CD4-positive, alpha-beta T cell (primary cell): ENCODE measurements around the gene RNF208. TPM values are rescaled to one million over a fixed set of nuclear protein-coding genes. Genes with fewer than 3 reads are reported as not detected.

Experiments
- ATAC-seq: fragments of 200-7000 bp; cut with Tn5 transposase; one replicate; pipeline ENCODE4 v1.10.0; 2022; ENCODE audit warnings: mild to moderate bottlenecking; ENCODE audit not compliant: poor library complexity
- CTCF ChIA-PET: fragments of 350-600 bp; sonication (Branson Sonifier 250); formaldehyde crosslinking; loops from one replicate; lab custom pipeline; 2021; ENCODE audit warnings: antibody characterized with exemption, inconsistent platforms; lab: Charles Lee
- POLR2A ChIA-PET: fragments of 350-600 bp; sonication (Branson Sonifier 250); formaldehyde crosslinking; loops from one replicate; lab custom pipeline; 2021; ENCODE audit warnings: antibody characterized with exemption, inconsistent platforms; lab: Charles Lee
- DNase-seq, 14 experiments: peaks; one replicate each; pipeline ENCODE4 v3.0.0-alpha.2; 2013 to 2020; ENCODE audit warnings: mixed read lengths in 2 of 14
- H3K27ac ChIP-seq, 2 donors: one replicate each; pipeline versions ENCODE4 v1.5.1 to v1.7.0; 2013; ENCODE audit warnings: low read length in 2 of 2, low read depth in 1 of 2, mild to moderate bottlenecking in 1 of 2
- H3K27me3 ChIP-seq, 2 experiments: 1 replicate in 1 of 2; 2 replicates in 1 of 2; pipeline versions ENCODE4 v1.6.1 to v1.7.0; 2013; ENCODE audit warnings: low read length in 2 of 2, control low read depth in 1 of 2, mild to moderate bottlenecking in 1 of 2, moderate library complexity in 1 of 2; ENCODE audit not compliant: insufficient read depth in 2 of 2, control insufficient read depth in 1 of 2
- H3K36me3 ChIP-seq: one replicate; pipeline ENCODE4 v1.6.1; 2013; ENCODE audit warnings: low read length, control low read depth; ENCODE audit not compliant: insufficient read depth
- H3K4me1 ChIP-seq: one replicate; pipeline ENCODE4 v1.6.1; 2013; ENCODE audit warnings: low read length, control low read depth; ENCODE audit not compliant: insufficient read depth
- H3K4me3 ChIP-seq: one replicate; pipeline ENCODE4 v1.5.1; 2013; ENCODE audit warnings: mild to moderate bottlenecking, low read length, moderate library complexity
- H3K9me3 ChIP-seq, 2 experiments: 1 replicate in 1 of 2; 2 replicates in 1 of 2; pipeline versions ENCODE4 v1.6.1 to v1.7.0; 2013; ENCODE audit warnings: low read length in 2 of 2, mild to moderate bottlenecking in 2 of 2, control low read depth in 1 of 2, moderate library complexity in 1 of 2; ENCODE audit not compliant: control insufficient read depth in 1 of 2, insufficient read depth in 1 of 2
- H3K27ac Mint-ChIP-seq: one replicate; pipeline ENCODE4 v1.8.0; 2020; ENCODE audit warnings: mixed read lengths
- H3K27me3 Mint-ChIP-seq: one replicate; pipeline ENCODE4 v1.8.0; 2021; ENCODE audit warnings: mixed read lengths
- H3K36me3 Mint-ChIP-seq: one replicate; pipeline ENCODE4 v1.8.0; 2021; ENCODE audit warnings: low read depth, mixed read lengths
- H3K4me1 Mint-ChIP-seq: one replicate; pipeline ENCODE4 v1.8.0; 2021; ENCODE audit warnings: low read depth, mixed read lengths
- H3K4me3 Mint-ChIP-seq: one replicate; pipeline ENCODE4 v1.8.0; 2020; ENCODE audit warnings: mild to moderate bottlenecking, mixed read lengths
- H3K9me3 Mint-ChIP-seq: one replicate; pipeline ENCODE4 v1.8.0; 2020; ENCODE audit warnings: mixed read lengths
- CTCF ChIP-seq: fragments of 200-600 bp; IDR thresholded peaks from one replicate; pipeline ENCODE4 v1.8.0; 2022; ENCODE audit warnings: antibody characterized with exemption, mild to moderate bottlenecking
- intact Hi-C, 2 experiments: fragments of 100-400 bp; cut with DNase I in 1 of 2; cut with micrococcal nuclease in 1 of 2; formaldehyde crosslinking; loops; one replicate each; pipeline versions ENCODE4 v1.15.1 to v1.9.0; 2023 to 2025; cut with DNase I, micrococcal nuclease
- total RNA-seq, 174 experiments: library from RNA in 2 of 174; stranded (reverse) in 2 of 174; gene quantifications; one replicate each; pipeline ENCODE4 v1.2.3 and lab custom pipeline; 2021 to 2026

RNF208 gene
- total RNA-seq, 2 experiments from 2014 or later: 0.66 to 0.67 TPM

GRCh38 chr9:137223078-137223970 is 1.3 kb upstream of the RNF208 start:
- Histone ChIP-seq H3K4me3 (peak overlapping the region; percentile 74), H3K27ac (peak overlapping the region; percentile 74 to 80), H3K27me3 (peaks cover 0 to 3% of the 10 kb centered on the region in 2 experiments), H3K4me1 (peaks cover 36% of the 10 kb centered on the region), H3K9me3 (no peaks in the 10 kb centered on the region), H3K36me3 (no peaks in the 10 kb centered on the region)
- H3K9me3 Mint-ChIP-seq: no peaks in the 10 kb centered on the region
- ATAC-seq (peak; percentile 94), DNase-seq (peak; percentile 94 to 100 (median 98))
- H3K36me3 Mint-ChIP-seq: no peaks in the 10 kb centered on the region
- peaks cover 18% of the 10 kb centered on the region for H3K4me1 Mint-ChIP-seq
- H3K4me3 Mint-ChIP-seq: peak overlapping the region; percentile 87
- ChIA-PET POLR2A (interaction anchor here (0.7 to 4.7 kb wide), 23 partner anchors 9 to 329 kb away, joined by 3 to 46 read pairs (median 5); partner anchors contain the start of genes ANAPC2, DPP7, MAN1B1 and MRPL41), CTCF (interaction anchor here (0.6 to 1.9 kb wide), 4 partner anchors 13 to 94 kb away, joined by 3 to 13 read pairs (median 5); no protein-coding TSS in a partner anchor)
- intact Hi-C loops: loop anchor here (1.0 to 5.0 kb wide), 8 partner anchors 17 to 436 kb away; partner anchors contain the start of genes ANAPC2 (in 2 of the 2), NDOR1 (in 2 of the 2), SSNA1 (in 2 of the 2) and TMEM203 (in 2 of the 2)
- H3K27me3 Mint-ChIP-seq: peaks cover 5% of the 10 kb centered on the region
- TF ChIP-seq CTCF: no peak
- peak overlapping the region; percentile 81 for H3K27ac Mint-ChIP-seq

GRCh38 chr9:137221506-137222111 is 431 bp downstream of the RNF208 start:
- H3K27ac Mint-ChIP-seq: no peak overlapping the region

More at GRCh38 chr9:137221506-137222111, 431 bp downstream of the RNF208 start:
- no peaks in the 10 kb centered on the region for H3K27me3 ChIP-seq
- no peaks in the 10 kb centered on the region for H3K36me3 Mint-ChIP-seq
- intact Hi-C loops: loop anchor here (2.0 to 5.0 kb wide), 4 partner anchors 21 to 434 kb away; partner anchors contain the start of genes ANAPC2 (in 1 of the 2), SSNA1 (in 1 of the 2) and TPRN (in 1 of the 2)
- H3K4me1 ChIP-seq: peaks cover 29% of the 10 kb centered on the region
- H3K9me3 ChIP-seq: no peaks in the 10 kb centered on the region
- ChIA-PET CTCF (no interaction called here), POLR2A (interaction anchor here (1.0 to 4.7 kb wide), 8 partner anchors 16 to 166 kb away, joined by 3 to 46 read pairs (median 24); partner anchors contain the start of genes ANAPC2, MAN1B1, NDOR1 and SSNA1)
- H3K4me3 Mint-ChIP-seq: no peak overlapping the region
- no peaks in the 10 kb centered on the region for H3K27me3 Mint-ChIP-seq
- no peaks in the 10 kb centered on the region for H3K36me3 ChIP-seq
- DNase-seq (peak in 2 of 14 experiments; percentile 33 to 57), ATAC-seq (no peak)
- H3K27ac ChIP-seq: no peak overlapping the region
- peaks cover 13% of the 10 kb centered on the region for H3K4me1 Mint-ChIP-seq
- no peak for TF ChIP-seq CTCF
- H3K4me3 ChIP-seq: no peak overlapping the region
- H3K9me3 Mint-ChIP-seq: no peaks in the 10 kb centered on the region
